Activated CD8-positive, alpha-beta memory T cell treated with anti-CD3 and anti-CD28 coated beads for 1 hour (primary cell): ENCODE data around the gene FOXE3.
"Not testable (repeated sequence)": the region's sequence is repeated elsewhere in the genome, so short reads cannot be mapped to it uniquely, and the experiment has no call there.

Experiments used
- DNase-seq, 2 donors: peaks; one replicate each; pipeline ENCODE4 v3.0.0-alpha.2; 2020; ENCODE audit warnings: low read depth in 1 of 2; ENCODE audit errors: extremely low read depth in 1 of 2

Gene FOXE3

DNA sequence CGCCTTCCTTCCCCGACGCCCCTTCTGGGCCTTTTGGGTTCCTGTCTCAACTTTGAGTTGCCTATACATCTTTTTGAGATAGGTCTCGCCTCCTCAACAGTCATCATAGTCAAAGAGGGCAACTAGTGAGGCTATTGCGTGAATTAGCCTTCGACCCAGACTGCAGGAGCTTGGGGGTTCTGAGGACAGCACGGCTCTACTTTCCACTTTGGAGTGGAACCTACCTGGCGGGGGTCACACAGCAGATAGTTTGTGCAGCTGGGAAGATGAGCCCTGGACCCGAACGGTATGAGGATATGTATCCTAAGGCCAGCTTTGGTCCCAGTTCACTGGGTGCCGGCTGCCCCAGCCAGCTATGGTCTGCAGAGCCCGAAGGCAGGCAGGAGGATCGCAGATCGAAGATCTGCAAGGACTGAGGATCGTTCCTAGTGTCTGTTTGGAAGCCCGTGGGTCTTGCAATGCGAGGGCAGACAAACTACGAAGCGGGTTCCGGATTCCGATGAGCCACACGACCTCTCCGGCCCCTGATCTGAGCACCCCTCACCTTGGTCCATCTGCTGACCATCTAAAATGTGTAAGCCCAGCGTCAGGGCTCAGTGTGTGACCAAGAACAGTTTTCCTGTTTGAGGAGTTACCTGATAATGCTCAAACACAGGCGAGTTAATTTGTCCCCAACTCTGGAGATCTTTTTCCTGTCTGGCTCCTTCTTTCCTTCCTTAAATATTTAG lies 29.9 kb downstream of the FOXE3 start:
- no peak for DNase-seq

DNA sequence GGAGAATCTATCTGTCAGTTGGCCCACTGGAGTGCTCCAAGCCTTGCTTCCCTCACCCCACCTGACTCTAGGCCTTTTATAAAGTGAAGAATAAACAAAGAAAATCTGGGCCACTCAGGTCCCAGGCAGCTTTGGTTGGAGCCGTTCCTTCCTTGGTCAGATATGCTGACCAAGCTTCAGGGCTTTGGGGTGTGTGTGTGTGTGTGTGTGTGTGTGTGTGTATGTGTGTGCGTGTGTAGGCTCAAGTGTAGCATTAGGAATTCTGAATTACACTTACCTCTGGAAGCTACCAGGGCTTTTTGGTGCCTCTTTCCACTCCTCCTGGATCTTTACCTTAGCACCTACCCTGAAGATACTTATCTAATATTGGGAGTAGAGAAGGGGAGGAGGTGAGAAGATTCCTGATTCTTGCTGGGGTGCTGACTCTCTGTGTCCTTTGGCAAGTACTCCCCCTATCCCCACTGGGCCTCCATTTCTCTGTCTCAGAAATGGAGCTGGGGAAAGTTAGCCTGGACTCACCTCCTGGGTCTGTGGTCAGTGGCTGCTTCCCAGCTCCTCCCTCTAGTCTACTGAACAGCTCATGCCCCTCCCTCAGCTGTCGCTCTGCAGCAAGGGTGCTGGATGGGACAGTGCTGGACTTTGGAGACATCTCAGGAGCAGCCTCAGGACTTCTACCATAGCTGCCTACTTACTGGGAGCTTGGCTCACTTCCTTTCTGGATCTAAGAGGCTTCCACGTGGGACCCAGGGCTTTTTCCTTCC lies 32.6 kb downstream of the FOXE3 start:
- no peak for DNase-seq

- DNase-seq: no peak
These were observed 33.9 kb downstream of the FOXE3 start for GRCh38 chr1:47449822-47450552.

DNA sequence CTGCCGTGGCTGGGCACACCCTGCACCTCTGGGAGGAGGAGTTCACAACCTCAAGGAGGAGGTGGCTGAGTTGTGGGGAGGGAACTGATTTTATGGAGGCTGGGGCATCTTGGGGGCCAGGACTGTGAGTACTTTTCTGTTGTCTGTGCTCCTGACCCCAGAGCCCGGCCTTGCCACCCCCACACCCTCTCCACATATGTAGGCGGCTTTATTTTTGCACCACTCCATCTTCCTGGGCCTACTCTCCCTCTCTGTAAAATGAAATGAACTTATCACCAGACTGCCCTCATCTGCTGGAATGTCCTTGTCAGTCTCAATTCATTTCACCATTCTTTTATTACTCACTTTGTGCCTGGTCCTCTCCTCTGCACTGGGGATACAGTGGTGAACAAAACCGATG lies 34.5 kb downstream of the FOXE3 start:
- DNase-seq: no peak

DNA sequence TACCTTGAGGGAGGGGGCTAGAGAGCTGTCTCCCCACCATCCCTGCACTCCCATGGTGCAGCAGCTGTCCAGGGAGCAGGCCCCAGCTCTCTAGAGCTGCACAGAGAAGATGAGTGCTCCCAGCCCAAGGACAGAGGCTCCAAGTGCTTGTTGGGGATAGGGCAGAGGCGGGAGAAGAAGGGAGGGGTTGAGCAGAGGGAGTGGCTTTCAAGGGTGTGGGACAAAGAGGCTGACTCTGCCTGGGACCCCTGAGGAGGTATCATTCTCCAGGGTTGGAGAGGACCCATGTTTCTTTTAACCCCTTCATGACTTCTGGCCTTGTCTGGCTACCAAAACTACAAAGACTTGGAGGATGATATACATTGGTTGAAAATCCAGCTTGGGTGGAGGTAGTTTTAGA lies 36.3 kb downstream of the FOXE3 start:
- no peak for DNase-seq

DNA sequence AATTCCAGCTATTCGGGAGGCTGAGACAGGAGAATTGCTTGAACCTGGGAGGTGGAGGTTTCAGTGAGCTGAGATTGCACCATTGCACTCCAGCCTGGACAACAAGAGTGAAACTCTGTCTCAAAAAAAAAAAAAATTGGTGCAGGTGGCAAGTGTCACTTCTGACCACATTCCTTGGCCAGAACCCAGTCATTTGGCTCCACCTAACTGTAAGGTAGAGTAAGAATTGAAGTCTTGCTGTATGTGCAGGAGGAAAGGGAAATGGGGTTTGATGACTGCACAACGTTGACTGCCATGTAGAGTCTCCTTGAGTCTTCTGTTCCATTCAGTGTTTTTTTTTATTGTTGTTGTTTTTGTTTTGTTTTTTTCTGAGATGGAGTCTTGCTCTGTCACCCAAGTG lies 37.8 kb downstream of the FOXE3 start:
- not testable (repeated sequence) for DNase-seq

GRCh38 chr1:47456250-47456649 lies 40.2 kb downstream of the FOXE3 start:
- DNase-seq: no peak

DNA sequence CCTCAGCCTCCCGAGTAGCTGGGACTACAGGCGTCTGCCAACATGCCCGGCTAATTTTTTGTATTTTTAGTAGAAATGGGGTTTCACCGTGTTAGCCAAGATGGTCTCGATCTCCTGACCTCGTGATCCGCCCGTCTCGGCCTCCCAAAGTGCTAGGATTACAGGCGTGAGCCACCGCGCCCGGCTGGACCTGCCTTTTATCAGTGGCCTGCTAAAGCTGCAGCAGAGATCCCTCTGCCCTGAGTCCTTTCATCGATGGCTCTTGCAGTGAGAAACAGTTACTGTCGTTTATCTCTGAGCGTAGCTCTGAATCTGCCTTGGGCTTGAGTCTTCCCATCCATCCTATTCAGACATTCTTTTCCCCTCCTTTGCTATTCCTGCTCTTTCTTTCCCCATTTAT lies 41.5 kb downstream of the FOXE3 start:
- not testable (repeated sequence) for DNase-seq

DNA sequence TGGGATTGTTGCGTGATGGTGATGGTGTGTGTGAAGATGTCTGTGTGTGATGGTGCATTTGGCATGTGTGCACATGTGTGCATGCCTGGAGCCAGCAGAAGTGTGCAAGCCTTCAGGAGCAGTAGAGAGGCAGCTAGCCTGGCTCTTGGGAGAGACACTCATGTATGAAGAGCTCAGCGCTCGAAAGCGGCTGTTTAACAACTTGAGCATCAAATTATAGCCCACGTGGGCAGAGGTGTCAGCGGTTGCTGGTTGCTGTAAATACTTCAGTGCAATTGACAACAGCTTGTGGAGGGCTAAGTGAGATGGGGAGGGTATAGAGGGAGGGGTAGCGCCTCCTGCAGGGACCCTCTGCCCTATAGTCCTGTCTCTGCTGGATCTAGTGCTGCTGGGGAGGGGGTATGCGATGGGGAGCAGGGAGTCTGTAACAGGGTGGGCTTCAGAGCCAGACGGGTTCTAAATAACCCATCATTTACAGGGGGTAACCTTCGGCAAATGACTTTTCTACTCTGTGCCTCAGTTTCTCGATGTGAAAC lies 43.2 kb downstream of the FOXE3 start:
- DNase-seq: no peak

DNA sequence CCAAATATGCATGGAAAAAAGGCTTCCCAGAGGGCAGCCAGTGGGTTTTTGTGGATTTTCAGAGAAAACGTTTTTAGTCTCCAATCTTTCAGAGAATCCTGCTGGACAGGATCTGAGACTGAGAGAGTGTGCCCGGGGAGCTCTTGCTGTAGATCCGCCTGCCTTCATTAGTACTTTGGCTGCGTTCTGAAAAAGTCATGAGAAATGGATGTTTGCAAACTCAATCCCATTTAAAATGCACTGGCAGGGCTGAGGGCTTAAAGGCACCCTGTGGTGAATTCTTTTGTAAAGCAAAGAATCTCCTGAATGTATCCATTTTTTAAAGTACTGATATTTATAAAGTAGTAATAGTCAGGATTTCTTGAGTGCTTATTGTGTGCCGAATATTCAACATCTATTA lies 44.0 kb downstream of the FOXE3 start:
- no peak for DNase-seq

DNA sequence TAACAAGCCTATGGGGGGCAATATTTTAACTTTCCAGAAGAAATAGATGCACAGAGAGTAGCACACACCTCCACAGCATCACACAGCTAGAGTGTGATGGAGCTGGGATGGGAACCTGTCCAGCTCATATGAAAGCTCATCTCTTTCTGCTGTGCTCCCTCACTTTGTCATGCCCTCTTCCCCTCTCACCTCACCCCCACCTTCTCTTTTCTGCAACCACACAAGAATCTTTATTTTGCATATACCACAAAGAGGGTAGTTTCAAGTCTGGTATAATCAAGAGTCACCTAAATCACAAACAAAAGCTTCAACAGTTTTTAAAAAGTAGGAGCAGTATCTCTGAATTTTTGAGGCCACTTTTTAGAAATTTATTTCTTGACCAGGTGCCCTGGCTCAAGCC lies 44.4 kb downstream of the FOXE3 start:
- no peak for DNase-seq

GRCh38 chr1:47465605-47466004 lies 49.5 kb downstream of the FOXE3 start:
- DNase-seq: no peak
